Body of pancreas (tissue), 4 donors: ENCODE data around the gene PATJ. TPM values are rescaled to one million over a fixed set of nuclear protein-coding genes. Genes with fewer than 3 reads are reported as not detected.
"Not testable (repeated sequence)": the region's sequence is repeated elsewhere in the genome, so short reads cannot be mapped to it uniquely, and the experiment has no call there.

Experiments used
- ATAC-seq: fragments of 150-250 bp; one replicate; pipeline ENCODE4 v1.9.1; 2016
- DNase-seq, 4 donors: peaks; one replicate each; pipeline ENCODE4 v3.0.0-alpha.2; 2019
- H3K27ac ChIP-seq, 4 donors: fragments of 200-600 bp; sonication (generic); 1 replicate in 3 of 4; 2 replicates in 1 of 4; pipeline versions ENCODE4 v1.5.1 to v1.6.1; 2016 to 2019; ENCODE audit warnings: mild to moderate bottlenecking in 1 of 4, mixed read lengths in 1 of 4, moderate library complexity in 1 of 4
- H3K27me3 ChIP-seq, 2 donors: fragments of 200-600 bp; sonication (generic); one replicate each; pipeline ENCODE4 v1.6.0; 2016; ENCODE audit warnings: mild to moderate bottlenecking in 1 of 2
- H3K36me3 ChIP-seq, 2 donors: fragments of 200-600 bp; sonication (generic); replicated peaks in 1 of 2; 2 replicates each; pipeline ENCODE4 v1.5.1; 2016; ENCODE audit warnings: low read depth in 2 of 2; ENCODE audit not compliant: insufficient read depth in 1 of 2
- H3K4me1 ChIP-seq: fragments of 200-600 bp; sonication (generic); one replicate; pipeline ENCODE4 v1.6.0; 2016
- H3K4me3 ChIP-seq, 2 donors: fragments of 200-600 bp; sonication (generic); 1 replicate in 1 of 2; 2 replicates in 1 of 2; pipeline ENCODE4 v1.5.1; 2016 to 2019
- H3K9me3 ChIP-seq, 3 donors: fragments of 200-600 bp; sonication (generic); 1 replicate in 2 of 3; 2 replicates in 1 of 3; pipeline ENCODE4 v1.5.1; 2016
- POLR2A ChIP-seq, 3 donors: fragments of 450-650 bp; IDR thresholded peaks; one replicate each; pipeline ENCODE4 v1.6.1; 2016; ENCODE audit warnings: antibody characterized with exemption in 3 of 3, mild to moderate bottlenecking in 2 of 3
- WGBS, 2 donors: methylation state at CpG; one replicate each; pipeline ENCODE4 v1.1.5; 2017; 5-methylcytosine and 5-hydroxymethylcytosine counted together
- intact Hi-C: fragments of 100-400 bp; cut with DNase I; formaldehyde crosslinking; loops from one replicate; pipeline ENCODE4 v1.15.1; 2023
- total RNA-seq, 2 donors: library from RNA; depleted of rRNA; stranded (reverse); fragments of >200 nt; gene quantifications; one replicate each; pipeline ENCODE4 v1.1.0, GENCODE V29; 2016
- TF ChIP-seq, protein P1 (sequence below), 7 experiments: fragments of 450-650 bp in 4 of 7; fragments of 200-600 bp in 3 of 7; sonication (generic) in 3 of 7; IDR thresholded peaks; one replicate each; pipeline ENCODE4 v1.5.1; 2016 to 2019; ENCODE audit warnings: antibody characterized with exemption in 7 of 7

Gene PATJ
- total RNA-seq, 2 donors from 2014 or later, result 54.2 to 72.5 TPM

DNA sequence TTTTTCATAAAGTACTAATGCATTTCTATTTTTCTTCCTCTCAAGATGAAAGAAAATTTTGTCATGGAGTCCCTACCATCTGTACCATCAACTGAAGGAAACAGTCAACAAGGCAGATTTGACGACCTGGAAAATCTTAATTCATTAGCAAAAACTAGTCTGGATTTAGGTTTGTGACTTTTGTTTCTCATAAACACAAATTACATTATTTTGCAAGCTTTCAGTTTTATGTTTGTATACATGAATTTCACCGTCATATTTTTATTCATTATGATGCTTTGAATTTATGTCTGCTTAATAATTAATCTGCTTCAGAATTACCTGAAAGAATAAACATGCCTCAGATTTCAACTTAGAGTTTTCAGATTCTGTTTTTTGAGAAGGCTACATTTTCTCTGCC is 132.9 kb downstream of the PATJ start:
- Histone ChIP-seq H3K27ac (no peak overlapping the region), H3K4me3 (no peak overlapping the region), H3K9me3 (no peaks in the 10 kb centered on the region), H3K36me3 (peaks cover 0 to 6% of the 10 kb centered on the region in 2 donors), H3K27me3 (no peaks in the 10 kb centered on the region), H3K4me1 (no peaks in the 10 kb centered on the region)
- intact Hi-C loops, result no loop called here
- TF ChIP-seq POLR2A (IDR thresholded peaks at IDR 0.05), result no peak
- TF ChIP-seq, protein P1, sequence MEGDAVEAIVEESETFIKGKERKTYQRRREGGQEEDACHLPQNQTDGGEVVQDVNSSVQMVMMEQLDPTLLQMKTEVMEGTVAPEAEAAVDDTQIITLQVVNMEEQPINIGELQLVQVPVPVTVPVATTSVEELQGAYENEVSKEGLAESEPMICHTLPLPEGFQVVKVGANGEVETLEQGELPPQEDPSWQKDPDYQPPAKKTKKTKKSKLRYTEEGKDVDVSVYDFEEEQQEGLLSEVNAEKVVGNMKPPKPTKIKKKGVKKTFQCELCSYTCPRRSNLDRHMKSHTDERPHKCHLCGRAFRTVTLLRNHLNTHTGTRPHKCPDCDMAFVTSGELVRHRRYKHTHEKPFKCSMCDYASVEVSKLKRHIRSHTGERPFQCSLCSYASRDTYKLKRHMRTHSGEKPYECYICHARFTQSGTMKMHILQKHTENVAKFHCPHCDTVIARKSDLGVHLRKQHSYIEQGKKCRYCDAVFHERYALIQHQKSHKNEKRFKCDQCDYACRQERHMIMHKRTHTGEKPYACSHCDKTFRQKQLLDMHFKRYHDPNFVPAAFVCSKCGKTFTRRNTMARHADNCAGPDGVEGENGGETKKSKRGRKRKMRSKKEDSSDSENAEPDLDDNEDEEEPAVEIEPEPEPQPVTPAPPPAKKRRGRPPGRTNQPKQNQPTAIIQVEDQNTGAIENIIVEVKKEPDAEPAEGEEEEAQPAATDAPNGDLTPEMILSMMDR (IDR thresholded peaks at IDR 0.05), result no peak
- DNase-seq (no peak), ATAC-seq (no peak)
- 91 to 95% methylated on average over 2 of the region's 2 CpGs for WGBS, 2 donors

DNA sequence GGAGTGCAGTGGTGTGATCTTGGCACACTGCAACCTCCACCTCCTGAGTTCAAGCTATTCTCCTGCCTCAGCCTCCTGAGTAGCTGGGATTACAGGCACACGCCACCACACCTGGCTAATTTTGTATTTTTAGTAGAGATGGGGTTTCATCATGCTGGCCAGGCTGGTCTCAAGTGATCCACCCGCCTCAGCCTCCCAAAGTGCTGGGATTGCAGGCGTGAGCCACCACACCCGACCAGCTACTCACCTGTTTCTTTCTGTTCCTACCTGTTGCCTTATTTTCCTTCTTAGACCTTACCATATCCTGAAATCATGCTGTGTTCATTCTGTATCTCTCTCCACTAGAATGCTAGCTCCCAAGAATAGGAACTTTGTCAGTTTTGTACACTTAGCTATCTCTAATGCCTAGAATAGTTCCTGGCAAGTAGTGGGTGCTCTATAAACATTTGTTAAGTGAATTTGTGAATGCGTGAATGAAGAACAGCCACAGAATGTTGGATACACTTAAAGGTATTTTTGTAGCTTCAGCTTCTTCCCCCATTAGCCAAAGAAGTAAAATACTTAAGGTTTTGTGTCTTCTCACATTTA is 137.7 kb downstream of the PATJ start:
- WGBS, 2 donors, result 83 to 89% methylated on average over 5 of the region's 5 CpGs
- intact Hi-C loops, ATAC-seq, DNase-seq, H3K36me3 ChIP-seq, H3K9me3 ChIP-seq, H3K27me3 ChIP-seq, H3K27ac ChIP-seq, H3K4me3 ChIP-seq, H3K4me1 ChIP-seq: not testable (repeated sequence)

DNA sequence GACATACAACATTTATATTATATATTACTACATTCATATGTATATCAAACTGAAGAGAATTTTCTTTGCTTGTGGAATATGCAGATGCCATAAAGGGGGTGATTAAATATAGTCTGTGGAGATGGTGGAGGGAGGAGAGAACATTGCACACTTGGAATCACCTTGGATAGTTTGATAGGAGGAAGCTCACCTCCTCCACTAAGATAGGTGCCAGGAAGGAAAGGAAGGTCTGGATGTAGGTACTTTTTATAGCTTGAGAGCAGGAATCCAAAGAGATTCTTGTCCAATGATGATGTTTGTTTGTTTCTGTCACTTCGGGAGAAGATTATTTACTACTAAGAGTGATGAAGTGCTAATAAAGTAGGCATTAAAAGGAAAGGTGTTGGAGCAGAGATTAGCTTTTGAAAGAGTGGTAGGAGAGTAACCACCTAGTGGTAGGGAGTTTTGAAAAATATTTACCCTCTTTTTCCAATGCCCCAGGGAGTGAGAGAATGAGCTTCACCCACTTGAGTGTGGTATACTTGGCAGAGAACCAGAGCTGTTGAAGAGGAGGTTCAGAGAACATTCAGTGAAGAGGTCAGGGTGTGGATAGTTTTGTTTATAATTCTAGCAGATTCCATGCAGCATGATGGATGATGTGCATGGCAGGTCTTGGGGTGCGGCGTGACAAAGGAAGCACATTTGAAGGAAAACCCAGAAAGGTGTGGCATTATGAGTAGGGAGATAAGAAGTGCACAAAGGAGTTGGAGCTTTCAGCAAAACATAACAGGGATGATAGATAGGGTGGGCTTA is 145.0 kb downstream of the PATJ start:
- no peaks in the 10 kb centered on the region for H3K27me3 ChIP-seq
- no peak for ATAC-seq
- H3K4me1 ChIP-seq, result no peaks in the 10 kb centered on the region
- H3K9me3 ChIP-seq, result no peaks in the 10 kb centered on the region
- intact Hi-C loops, result no loop called here
- TF ChIP-seq, protein P1 (IDR thresholded peaks at IDR 0.05), result no peak
- no peak for TF ChIP-seq POLR2A (IDR thresholded peaks at IDR 0.05)
- no peak overlapping the region for H3K27ac ChIP-seq
- DNase-seq, result no peak
- 81 to 82% methylated on average over 3 of the region's 3 CpGs for WGBS, 2 donors
- H3K36me3 ChIP-seq, result no peaks in the 10 kb centered on the region
- H3K4me3 ChIP-seq, result no peak overlapping the region

DNA sequence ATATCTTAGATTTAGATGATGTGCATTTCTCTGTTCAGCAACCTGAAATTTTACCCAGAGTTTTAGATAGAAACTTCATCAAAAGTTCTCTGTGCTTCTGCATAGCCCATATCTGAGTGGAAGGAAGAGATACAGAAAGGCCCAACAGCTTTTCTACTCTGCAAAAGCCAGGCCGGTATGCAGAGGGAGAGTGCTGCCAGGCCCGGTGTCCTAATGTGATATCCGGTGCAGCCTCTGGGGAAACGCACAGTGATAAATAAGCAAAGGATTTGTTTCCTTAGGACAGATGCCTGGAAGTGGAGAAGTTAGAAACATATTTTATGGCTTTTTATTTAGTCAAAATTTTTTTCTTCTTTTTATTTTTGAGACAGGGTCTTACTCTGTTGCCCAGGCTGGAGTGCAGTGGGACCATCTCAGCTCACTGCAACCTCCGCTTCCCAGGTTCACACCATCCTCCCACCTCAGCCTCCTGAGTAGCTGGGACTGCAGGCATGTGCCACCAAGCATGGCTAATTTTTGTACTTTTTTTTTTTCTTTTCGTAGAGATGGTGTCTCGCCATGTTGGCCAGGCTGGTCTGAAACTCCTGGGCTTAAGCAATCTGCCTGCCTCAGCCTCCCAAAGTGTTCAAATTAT is 145.8 kb downstream of the PATJ start:
- no peak overlapping the region for H3K4me3 ChIP-seq
- intact Hi-C loops, result no loop called here
- 76 to 91% methylated on average over 7 of the region's 7 CpGs for WGBS, 2 donors
- H3K36me3 ChIP-seq, result no peaks in the 10 kb centered on the region
- TF ChIP-seq POLR2A (IDR thresholded peaks at IDR 0.05), result no peak
- TF ChIP-seq, protein P1 (IDR thresholded peaks at IDR 0.05), result no peak
- H3K27me3 ChIP-seq, result no peaks in the 10 kb centered on the region
- no peak for ATAC-seq
- no peak for DNase-seq
- no peak overlapping the region for H3K27ac ChIP-seq
- no peaks in the 10 kb centered on the region for H3K9me3 ChIP-seq
- no peaks in the 10 kb centered on the region for H3K4me1 ChIP-seq

DNA sequence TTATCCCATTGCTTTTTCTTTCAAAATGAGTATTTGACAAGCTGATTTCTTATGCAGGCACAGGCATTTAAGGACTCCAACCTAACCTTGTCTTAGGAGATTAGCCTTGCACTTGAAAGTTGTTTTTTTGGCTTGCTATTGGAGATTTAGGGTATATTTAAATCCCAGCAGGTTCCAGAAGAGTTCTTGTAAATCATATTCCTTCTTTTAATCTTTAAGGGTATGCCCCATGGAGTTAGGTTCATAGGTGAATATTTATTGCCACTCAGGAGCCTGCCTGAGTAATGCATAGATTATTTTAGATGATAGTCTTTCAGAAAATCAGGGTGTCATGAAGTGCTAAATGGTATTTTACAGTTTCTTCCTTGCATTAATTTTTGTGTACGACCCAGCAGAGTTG is 146.5 kb downstream of the PATJ start:
- no peak for TF ChIP-seq POLR2A (IDR thresholded peaks at IDR 0.05)
- TF ChIP-seq, protein P1 (IDR thresholded peaks at IDR 0.05), result no peak
- WGBS, 2 donors, result 91 to 92% methylated on average over 1 of the region's 1 CpG
- H3K4me1 ChIP-seq, result no peaks in the 10 kb centered on the region
- H3K27ac ChIP-seq, result no peak overlapping the region
- no peaks in the 10 kb centered on the region for H3K9me3 ChIP-seq
- ATAC-seq (no peak), DNase-seq (no peak)
- no peaks in the 10 kb centered on the region for H3K27me3 ChIP-seq
- intact Hi-C loops, result no loop called here
- no peaks in the 10 kb centered on the region for H3K36me3 ChIP-seq
- H3K4me3 ChIP-seq, result no peak overlapping the region

DNA sequence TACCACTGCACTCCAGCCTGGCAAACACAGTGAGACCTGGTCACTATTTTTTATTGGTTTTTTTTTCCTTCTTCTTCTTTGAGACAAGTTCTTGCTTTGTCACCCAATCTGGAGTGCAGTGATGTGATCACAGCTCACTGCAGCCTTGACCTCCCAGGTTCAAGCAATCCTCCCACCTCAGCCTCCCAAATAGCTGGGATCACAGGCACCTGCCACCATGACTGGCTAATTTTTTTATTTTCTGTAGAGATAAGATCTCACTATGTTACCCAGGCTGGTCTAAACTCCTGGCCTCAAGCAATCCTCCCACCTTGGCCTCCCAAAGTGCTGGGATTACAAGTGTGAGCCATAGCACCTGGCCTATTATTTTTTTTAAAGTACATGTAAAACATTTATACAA is 148.2 kb downstream of the PATJ start:
- H3K4me1 ChIP-seq, DNase-seq, H3K9me3 ChIP-seq, H3K27ac ChIP-seq, H3K4me3 ChIP-seq, H3K36me3 ChIP-seq, intact Hi-C loops, ATAC-seq, H3K27me3 ChIP-seq: not testable (repeated sequence)
